Endothelial cell of umbilical vein (primary cell): ENCODE results near the gene ST13.

Experiments
- EZH2 ChIP-seq: IDR thresholded peaks from 2 replicates; pipeline ENCODE4 v1.6.1; 2012; ENCODE audit warnings: borderline replicate concordance, low read depth, mild to moderate bottlenecking, moderate library complexity, low read length, inconsistent platforms; ENCODE audit not compliant: severe bottlenecking
- FOS ChIP-seq: IDR thresholded peaks from 2 replicates; pipeline ENCODE4 v1.6.1; 2011; ENCODE audit warnings: mild to moderate bottlenecking, low read length, moderate library complexity, borderline replicate concordance; ENCODE audit not compliant: insufficient read depth
- GATA2 ChIP-seq: IDR thresholded peaks from 2 replicates; pipeline ENCODE4 v1.7.0; 2011; ENCODE audit warnings: low read depth, mild to moderate bottlenecking, moderate library complexity, mixed read lengths, low read length; ENCODE audit not compliant: insufficient read length, insufficient read depth
- JUN ChIP-seq: IDR thresholded peaks from 2 replicates; pipeline ENCODE4 v1.6.1; 2011; ENCODE audit warnings: borderline replicate concordance, low read depth; ENCODE audit not compliant: insufficient read length, insufficient read depth
- MYC ChIP-seq: IDR thresholded peaks from one replicate; pipeline ENCODE4 v1.6.1; 2011; ENCODE audit warnings: mild to moderate bottlenecking, low read depth, low read length
- POLR2A ChIP-seq: IDR thresholded peaks from 2 replicates; pipeline ENCODE4 v1.6.1; 2012; ENCODE audit warnings: low read depth, mild to moderate bottlenecking, control low read depth, low read length
- POLR2AphosphoS5 ChIP-seq: IDR thresholded peaks from 2 replicates; pipeline ENCODE4 v1.6.1; 2012; ENCODE audit warnings: low read depth, mild to moderate bottlenecking, control low read depth, low read length, moderate library complexity; ENCODE audit not compliant: insufficient read depth
- TF ChIP-seq, protein P1 (sequence below), 2 donors: IDR thresholded peaks; 1 replicate in 1 of 2; 2 replicates in 1 of 2; pipeline ENCODE4 v1.5.1; 2011; ENCODE audit warnings: low read length in 2 of 2, mild to moderate bottlenecking in 2 of 2, moderate library complexity in 2 of 2, control low read depth in 1 of 2, inconsistent platforms in 1 of 2, low read depth in 1 of 2; ENCODE audit not compliant: insufficient read depth in 1 of 2; ENCODE audit errors: extremely low read depth in 1 of 2
- TF ChIP-seq, protein P2 (sequence below): IDR thresholded peaks from 2 replicates; pipeline ENCODE4 v1.6.1; 2011; ENCODE audit not compliant: insufficient read depth, insufficient read length

DNA sequence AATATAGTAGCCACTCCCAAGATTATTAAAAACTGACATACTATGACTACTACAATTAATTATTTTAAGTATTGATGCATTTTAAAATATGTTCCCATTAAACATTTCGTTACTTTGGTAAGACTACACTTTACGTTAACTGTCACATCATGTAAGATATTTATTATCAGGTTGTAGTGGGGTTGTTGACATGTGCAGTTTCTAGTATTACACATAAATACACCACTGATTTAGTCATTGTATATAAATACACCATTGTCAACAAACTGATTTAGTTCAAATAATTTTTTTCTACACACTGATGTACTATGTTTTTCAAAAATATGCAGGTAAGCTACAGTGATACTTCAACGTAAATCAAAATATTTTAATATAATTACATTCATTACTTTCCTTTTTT is 11.5 kb downstream of the ST13 start:
- TF ChIP-seq, protein P1, sequence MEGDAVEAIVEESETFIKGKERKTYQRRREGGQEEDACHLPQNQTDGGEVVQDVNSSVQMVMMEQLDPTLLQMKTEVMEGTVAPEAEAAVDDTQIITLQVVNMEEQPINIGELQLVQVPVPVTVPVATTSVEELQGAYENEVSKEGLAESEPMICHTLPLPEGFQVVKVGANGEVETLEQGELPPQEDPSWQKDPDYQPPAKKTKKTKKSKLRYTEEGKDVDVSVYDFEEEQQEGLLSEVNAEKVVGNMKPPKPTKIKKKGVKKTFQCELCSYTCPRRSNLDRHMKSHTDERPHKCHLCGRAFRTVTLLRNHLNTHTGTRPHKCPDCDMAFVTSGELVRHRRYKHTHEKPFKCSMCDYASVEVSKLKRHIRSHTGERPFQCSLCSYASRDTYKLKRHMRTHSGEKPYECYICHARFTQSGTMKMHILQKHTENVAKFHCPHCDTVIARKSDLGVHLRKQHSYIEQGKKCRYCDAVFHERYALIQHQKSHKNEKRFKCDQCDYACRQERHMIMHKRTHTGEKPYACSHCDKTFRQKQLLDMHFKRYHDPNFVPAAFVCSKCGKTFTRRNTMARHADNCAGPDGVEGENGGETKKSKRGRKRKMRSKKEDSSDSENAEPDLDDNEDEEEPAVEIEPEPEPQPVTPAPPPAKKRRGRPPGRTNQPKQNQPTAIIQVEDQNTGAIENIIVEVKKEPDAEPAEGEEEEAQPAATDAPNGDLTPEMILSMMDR (IDR thresholded peaks at IDR 0.05; ENCODE audit: extremely low read depth in 1 of 2, insufficient read depth in 1 of 2, low read depth in 1 of 2, low read length in 2 of 2), result no peak
- TF ChIP-seq POLR2A (no peak), POLR2AphosphoS5 (no peak), FOS (no peak), EZH2 (no peak), MYC (no peak), GATA2 (no peak), JUN (no peak)
- TF ChIP-seq, protein P2, sequence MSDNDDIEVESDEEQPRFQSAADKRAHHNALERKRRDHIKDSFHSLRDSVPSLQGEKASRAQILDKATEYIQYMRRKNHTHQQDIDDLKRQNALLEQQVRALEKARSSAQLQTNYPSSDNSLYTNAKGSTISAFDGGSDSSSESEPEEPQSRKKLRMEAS, result no peak
